Cardiac muscle cell (in vitro differentiated cells and primary cell): ENCODE measurements around the gene SYNGAP1. TPM values are rescaled to one million over a fixed set of nuclear protein-coding genes. Genes with fewer than 3 reads are reported as not detected.

Experiments
- DNase-seq, 2 donors: peaks; one replicate each; pipeline versions ENCODE4 v3.0.0 to v3.0.0-alpha.2; 2010 to 2017; ENCODE audit warnings: low read depth in 1 of 2, low spot score in 1 of 2
- H3K27ac ChIP-seq: fragments of 200-600 bp; sonication (generic); 2 replicates; pipeline ENCODE4 v1.5.1; 2016
- H3K27me3 ChIP-seq: fragments of 200-600 bp; sonication (generic); 2 replicates; pipeline ENCODE4 v1.6.0; 2016; ENCODE audit warnings: control low read depth
- H3K36me3 ChIP-seq: fragments of 200-600 bp; sonication (generic); 2 replicates; pipeline ENCODE4 v1.5.1; 2016; ENCODE audit warnings: control low read depth
- H3K4me1 ChIP-seq: fragments of 200-600 bp; sonication (generic); 2 replicates; pipeline ENCODE4 v1.8.1; 2017; ENCODE audit warnings: low read depth, mild to moderate bottlenecking, mixed run types
- H3K4me3 ChIP-seq: fragments of 200-600 bp; sonication (generic); 2 replicates; pipeline ENCODE4 v1.5.1; 2016; ENCODE audit warnings: mild to moderate bottlenecking
- H3K9me3 ChIP-seq: fragments of 200-600 bp; sonication (generic); 2 replicates; pipeline ENCODE4 v1.5.1; 2017; ENCODE audit warnings: low read depth, mild to moderate bottlenecking, control low read depth
- CTCF ChIP-seq: IDR thresholded peaks from 2 replicates; pipeline ENCODE4 v1.5.1; 2012; ENCODE audit warnings: low read depth, mild to moderate bottlenecking, low read length
- polyA plus RNA-seq: library from polyadenylated mRNA; unstranded; fragments of >200 nt; fragmentation: Nextera tagmentation; extraction: Ambion mirVana; gene quantifications from 2 replicates; pipeline ENCODE4 v1.2.1, GENCODE V29; 2016
- total RNA-seq: library from RNA; depleted of rRNA; stranded (reverse); fragments of >200 nt; gene quantifications from 2 replicates; pipeline ENCODE4 v1.2.3, GENCODE V29; 2016

SYNGAP1 gene
- total and polyA plus RNA-seq, 2 experiments from 2014 or later = 6.8 to 20.2 TPM

- no peaks in the 10 kb centered on the region for H3K27me3 ChIP-seq
- H3K4me3 ChIP-seq = peak overlapping the region; percentile 69
- peak; percentile 24 to 34 for DNase-seq
- peak; percentile 30 for TF ChIP-seq CTCF
- peak overlapping the region; percentile 24 for H3K27ac ChIP-seq
- H3K4me1 ChIP-seq = peaks cover 52% of the 10 kb centered on the region
- H3K36me3 ChIP-seq = no peaks in the 10 kb centered on the region
- H3K9me3 ChIP-seq = no peaks in the 10 kb centered on the region
Measured at GRCh38 chr6:33428224-33428965, 8.5 kb downstream of the SYNGAP1 start.

GRCh38 chr6:33428966-33429749 is 9.3 kb downstream of the SYNGAP1 start:
- H3K4me3 ChIP-seq = peak overlapping the region; percentile 69
- H3K9me3 ChIP-seq = no peaks in the 10 kb centered on the region
- H3K4me1 ChIP-seq = peaks cover 60% of the 10 kb centered on the region
- no peaks in the 10 kb centered on the region for H3K36me3 ChIP-seq
- no peaks in the 10 kb centered on the region for H3K27me3 ChIP-seq
- H3K27ac ChIP-seq = peak overlapping the region; percentile 24
- no peak for DNase-seq
- TF ChIP-seq CTCF = no peak

GRCh38 chr6:33429750-33430052 is 9.8 kb downstream of the SYNGAP1 start:
- Histone ChIP-seq H3K9me3 (no peaks in the 10 kb centered on the region), H3K27me3 (no peaks in the 10 kb centered on the region), H3K4me3 (no peak overlapping the region), H3K4me1 (peaks cover 61% of the 10 kb centered on the region), H3K36me3 (no peaks in the 10 kb centered on the region), H3K27ac (peak overlapping the region; percentile 24)
- no peak for TF ChIP-seq CTCF
- no peak for DNase-seq

GRCh38 chr6:33430334-33430733 is 10.5 kb downstream of the SYNGAP1 start:
- TF ChIP-seq CTCF = no peak
- H3K4me1 ChIP-seq = peaks cover 57% of the 10 kb centered on the region
- no peak for DNase-seq

GRCh38 chr6:33430991-33431879 is 11.4 kb downstream of the SYNGAP1 start:
- peak overlapping the region; percentile 98 for H3K27ac ChIP-seq
- DNase-seq = peak; percentile 68 to 86
- peaks cover 57% of the 10 kb centered on the region for H3K4me1 ChIP-seq
- H3K27me3 ChIP-seq = no peaks in the 10 kb centered on the region
- H3K36me3 ChIP-seq = peaks cover 12% of the 10 kb centered on the region
- no peaks in the 10 kb centered on the region for H3K9me3 ChIP-seq
- TF ChIP-seq CTCF = no peak
- H3K4me3 ChIP-seq = peak overlapping the region; percentile 9

More at GRCh38 chr6:33430334-33430733, 10.5 kb downstream of the SYNGAP1 start:
- Histone ChIP-seq H3K36me3 (peaks cover 3% of the 10 kb centered on the region), H3K27ac (peak overlapping the region; percentile 98), H3K27me3 (no peaks in the 10 kb centered on the region), H3K4me3 (no peak overlapping the region), H3K9me3 (no peaks in the 10 kb centered on the region)
